Motor neuron (in vitro differentiated cells): ENCODE measurements around the gene TTC38. TPM values are rescaled to one million over a fixed set of nuclear protein-coding genes. Genes with fewer than 3 reads are reported as not detected.

ENCODE experiments used
- ATAC-seq, 8 experiments: fragments of 200-7000 bp; cut with Tn5 transposase; replicated peaks in 6 of 8; 2 replicates each; pipeline ENCODE4 v1.8.0; 2021; ENCODE audit warnings: mild to moderate bottlenecking in 8 of 8, moderate library complexity in 8 of 8
- H3K27ac ChIP-seq, 2 donors: fragments of 250-450 bp; sonication (Bioruptor Pico); 2 replicates each; pipeline ENCODE4 v1.9.0; 2021; ENCODE audit warnings: antibody characterized with exemption in 2 of 2, mild to moderate bottlenecking in 2 of 2, moderate library complexity in 1 of 2
- H3K4me1 ChIP-seq, 2 donors: fragments of 250-450 bp; sonication (Bioruptor Pico); replicated peaks in 1 of 2; 2 replicates each; pipeline ENCODE4 v1.6.1; 2021; ENCODE audit warnings: antibody characterized with exemption in 2 of 2, mild to moderate bottlenecking in 2 of 2, moderate library complexity in 1 of 2
- H3K4me3 ChIP-seq, 5 donors: fragments of 250-450 bp; sonication (Bioruptor Pico); 2 replicates each; pipeline ENCODE4 v1.9.0; 2021; ENCODE audit warnings: antibody characterized with exemption in 5 of 5, mild to moderate bottlenecking in 5 of 5, moderate library complexity in 4 of 5
- WGBS, 10 experiments: fragments of 450-650 bp; shearing (Covaris generic); methylation state at CpG; one replicate each; pipeline ENCODE4 v1.0.0; 2022; 5-methylcytosine and 5-hydroxymethylcytosine counted together
- in situ Hi-C, 9 experiments: fragments of 400-800 bp; cut with MboI; loops; one replicate each; pipeline ENCODE4 v1.15.0; 2021; ENCODE audit warnings: low sequenced_read_pairs in 9 of 9, low pct_unique_long_range_greater_than_20kb in 2 of 9; ENCODE audit not compliant: unreplicated experiment in 9 of 9
- total RNA-seq, 8 experiments: library from RNA; unstranded; fragments of 300-600 nt; gene quantifications; 2 replicates each; pipeline versions ENCODE4 v1.2.3 to v1.2.4, GENCODE V29; 2022

Gene TTC38
- total RNA-seq, 8 experiments from 2014 or later = 6.2 to 25.2 (median 13.8) TPM

DNA sequence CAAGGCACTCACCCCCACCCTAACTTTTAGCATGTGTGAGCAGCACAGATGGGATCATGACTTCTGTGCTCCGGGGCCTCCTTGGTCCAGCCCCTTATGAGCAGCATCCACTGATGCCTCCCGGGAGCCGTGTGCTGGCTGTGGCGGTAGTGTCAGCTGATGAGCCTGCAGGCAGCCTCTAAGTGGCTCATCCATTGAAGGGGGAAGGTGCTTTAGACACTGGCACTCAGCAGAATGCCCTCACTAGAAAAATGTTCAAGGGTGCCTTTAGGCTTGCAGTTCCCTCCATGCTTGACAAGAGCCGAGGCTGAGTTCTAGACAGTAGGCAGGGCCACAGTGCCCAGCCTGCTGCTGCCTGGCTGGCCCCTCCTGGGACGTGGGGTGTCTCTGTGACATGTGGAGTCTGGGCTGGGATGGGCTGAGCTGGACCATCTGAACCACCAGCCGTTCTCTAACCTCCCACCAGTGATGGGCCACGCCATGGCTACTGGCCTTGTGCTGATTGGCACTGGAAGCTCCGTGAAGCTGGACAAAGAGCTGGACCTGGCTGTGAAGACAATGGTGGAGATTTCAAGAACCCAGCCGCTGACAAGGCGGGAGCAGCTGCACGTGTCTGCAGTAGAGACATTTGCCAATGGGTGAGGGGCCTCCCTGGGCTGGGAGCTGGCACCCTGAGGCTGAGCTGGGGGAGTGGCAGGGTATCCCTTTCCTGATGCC lies 5.8 kb downstream of the TTC38 start:
- Histone ChIP-seq H3K4me1 (no peaks in the 10 kb centered on the region), H3K4me3 (no peak overlapping the region), H3K27ac (no peak overlapping the region)
- ATAC-seq = peak in 3 of 8 experiments; percentile 33 to 39 (median 35)
- WGBS, 10 experiments = 40 to 72% methylated on average over 1 to 3 of the region's 12 CpGs; no CpG with 5 or more reads in 8 of the 10 experiments
- in situ Hi-C loops = no loop called here

GRCh38 chr22:46274381-46274780 lies 6.6 kb downstream of the TTC38 start:
- no peak for ATAC-seq
- in situ Hi-C loops = no loop called here
- WGBS, 10 experiments = 81 to 100% (median 94%) methylated on average over 2 to 8 of the region's 8 CpGs; no CpG with 5 or more reads in 2 of the 10 experiments
- no peak overlapping the region for H3K27ac ChIP-seq
- no peaks in the 10 kb centered on the region for H3K4me1 ChIP-seq
- H3K4me3 ChIP-seq = no peak overlapping the region

GRCh38 chr22:46275455-46276122 lies 7.8 kb downstream of the TTC38 start:
- Histone ChIP-seq H3K27ac (no peak overlapping the region), H3K4me1 (no peaks in the 10 kb centered on the region), H3K4me3 (no peak overlapping the region)
- WGBS, 10 experiments = 67 to 100% (median 85%) methylated on average over 1 to 3 of the region's 3 CpGs; no CpG with 5 or more reads in 4 of the 10 experiments
- ATAC-seq = no peak
- in situ Hi-C loops = no loop called here

DNA sequence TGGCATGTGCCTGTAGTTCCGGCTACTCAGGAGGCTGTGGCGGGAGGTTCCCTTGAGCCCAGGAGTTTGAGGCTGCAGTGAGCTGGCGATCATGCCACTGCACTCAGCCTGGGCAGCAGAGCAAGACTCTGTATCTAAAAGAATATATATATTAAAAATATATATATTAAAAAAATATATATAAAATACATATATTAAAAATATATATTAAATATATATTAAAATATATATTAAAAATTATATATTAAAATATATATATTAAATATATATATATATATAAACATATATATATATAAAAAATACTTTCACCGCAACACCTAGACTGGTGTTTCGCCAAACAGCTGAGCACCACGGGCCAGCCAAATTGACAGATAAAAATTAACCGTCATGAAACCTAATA lies 8.8 kb downstream of the TTC38 start:
- WGBS, 10 experiments = 92 to 100% (median 98%) methylated on average over 2 to 7 of the region's 7 CpGs; no CpG with 5 or more reads in 1 of the 10 experiments
- H3K4me3 ChIP-seq = no peak overlapping the region

DNA sequence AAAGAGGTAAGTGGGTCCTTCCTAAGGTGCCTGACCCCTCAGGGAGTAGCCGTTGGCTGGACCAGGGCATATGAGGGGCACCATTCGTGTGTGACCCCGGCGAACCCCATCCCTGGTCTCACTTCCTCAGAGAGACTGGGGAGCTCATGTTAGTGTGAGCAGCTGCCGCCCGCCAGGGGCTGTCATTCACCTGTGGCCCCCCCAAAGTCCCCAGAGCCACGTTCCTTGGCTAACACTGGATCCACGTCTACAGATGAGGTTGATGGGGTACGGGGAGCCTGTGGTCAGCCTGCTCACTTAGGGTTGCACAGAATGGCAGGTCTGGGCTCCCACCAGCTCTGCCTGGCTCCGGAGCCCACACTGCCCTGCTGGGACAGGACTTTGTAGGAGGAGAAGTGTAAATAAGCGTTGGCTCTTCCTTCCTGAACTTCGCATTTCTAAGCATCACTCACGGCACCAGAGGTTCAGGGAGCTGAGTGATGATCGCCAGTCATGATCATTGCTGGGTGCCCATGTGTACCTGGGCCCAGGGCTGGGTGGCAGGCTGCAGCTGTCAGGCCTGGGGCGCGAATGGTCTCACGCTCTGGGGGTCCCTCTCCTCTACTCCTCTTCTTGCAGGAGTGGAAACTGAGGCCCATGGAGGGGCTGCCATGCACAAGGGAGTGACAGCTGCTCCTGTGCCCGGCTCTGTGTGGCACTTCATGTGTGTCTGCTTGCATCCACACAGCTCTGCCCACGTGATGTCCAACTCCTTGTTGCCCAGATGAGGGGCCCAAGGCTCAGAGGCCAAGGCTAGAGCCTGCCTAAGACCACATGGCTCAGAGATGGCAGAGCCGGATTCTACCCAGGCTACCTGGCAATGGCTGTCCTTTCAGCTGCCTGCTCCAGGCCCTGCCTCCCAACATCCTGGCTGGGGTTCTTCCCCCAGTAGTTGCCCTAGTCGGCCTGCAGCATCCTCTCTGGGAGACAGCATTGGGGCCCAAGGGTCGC lies 11.1 kb downstream of the TTC38 start:
- H3K4me1 ChIP-seq = no peaks in the 10 kb centered on the region
- WGBS, 10 experiments = 87 to 100% (median 100%) methylated on average over 1 to 7 of the region's 22 CpGs; no CpG with 5 or more reads in 6 of the 10 experiments
- in situ Hi-C loops = no loop called here
- no peak overlapping the region for H3K27ac ChIP-seq
- no peak overlapping the region for H3K4me3 ChIP-seq
- ATAC-seq = no peak

More for the DNA sequence above, 8.8 kb downstream of the TTC38 start:
- H3K27ac ChIP-seq = no peak overlapping the region
- in situ Hi-C loops = no loop called here
- no peak for ATAC-seq
- H3K4me1 ChIP-seq = no peaks in the 10 kb centered on the region

GRCh38 chr22:46280063-46280817 lies 12.4 kb downstream of the TTC38 start:
- 96 to 100% (median 100%) methylated on average over 1 to 3 of the region's 12 CpGs; no CpG with 5 or more reads in 6 of the 10 experiments for WGBS, 10 experiments
- Histone ChIP-seq H3K4me1 (no peaks in the 10 kb centered on the region), H3K4me3 (no peak overlapping the region), H3K27ac (no peak overlapping the region)
- in situ Hi-C loops = no loop called here
- ATAC-seq = no peak

DNA sequence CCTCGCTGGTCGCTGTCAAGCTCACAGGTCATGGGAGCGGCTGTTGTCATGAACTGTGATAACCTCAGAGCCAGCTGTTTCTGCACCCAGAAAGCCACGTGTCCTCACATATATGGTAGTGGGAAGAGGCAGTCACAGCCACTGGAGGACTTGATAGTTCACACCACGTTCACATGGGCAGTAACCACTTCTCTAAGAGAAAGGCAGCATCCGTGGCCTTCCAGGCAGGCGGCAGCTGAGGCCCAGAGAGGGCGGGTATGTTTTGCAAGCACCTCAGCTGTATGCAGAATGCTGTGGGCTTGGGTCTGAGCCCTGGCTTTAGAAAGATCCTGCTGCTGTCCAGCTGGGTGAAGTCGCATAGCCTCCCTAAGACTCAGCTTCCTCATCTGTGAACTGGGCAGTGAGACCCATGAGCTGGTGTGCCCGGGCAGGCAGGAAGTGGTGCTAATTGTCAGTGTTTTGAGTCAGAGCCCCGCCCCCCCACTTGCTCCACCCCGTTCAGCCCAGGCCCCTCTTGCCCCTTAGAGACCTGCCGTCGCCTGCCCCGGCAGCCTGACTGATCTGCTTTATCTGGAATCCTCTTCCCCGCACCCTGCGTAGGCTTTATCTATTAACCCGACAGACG lies 13.3 kb downstream of the TTC38 start:
- Histone ChIP-seq H3K4me1 (no peaks in the 10 kb centered on the region), H3K27ac (no peak overlapping the region), H3K4me3 (no peak overlapping the region)
- WGBS, 10 experiments = 82 to 94% methylated on average over 6 to 7 of the region's 19 CpGs; no CpG with 5 or more reads in 8 of the 10 experiments
- in situ Hi-C loops = no loop called here
- peak in 2 of 8 experiments; percentile 45 to 83 for ATAC-seq

- in situ Hi-C loops = no loop called here
- 80 to 100% (median 83%) methylated on average over 1 to 6 of the region's 13 CpGs; no CpG with 5 or more reads in 3 of the 10 experiments for WGBS, 10 experiments
- Histone ChIP-seq H3K4me3 (no peak overlapping the region), H3K27ac (no peak overlapping the region), H3K4me1 (no peaks in the 10 kb centered on the region)
- ATAC-seq = no peak
Observed at GRCh38 chr22:46281866-46282678, 14.3 kb downstream of the TTC38 start.

DNA sequence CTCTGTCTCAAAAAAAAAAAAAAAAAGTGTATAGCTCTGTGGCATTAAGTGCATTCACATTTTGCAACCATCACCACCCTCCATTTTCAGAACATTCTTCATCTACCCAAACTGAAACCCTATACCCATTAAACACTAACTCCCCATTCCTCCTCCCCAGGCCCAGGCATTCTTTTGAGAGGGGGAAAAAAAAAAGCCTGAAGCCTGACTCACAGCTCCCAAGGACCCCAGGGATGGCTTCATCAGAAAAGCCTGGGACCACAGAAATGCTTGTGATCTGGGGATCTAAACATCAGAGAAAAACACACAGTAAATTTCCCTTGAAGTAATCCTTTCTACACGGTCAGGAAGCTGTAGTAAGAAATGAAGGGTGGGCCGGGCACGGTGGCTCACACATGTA lies 18.2 kb downstream of the TTC38 start:
- 75 to 100% (median 90%) methylated on average over 2 to 3 of the region's 3 CpGs; no CpG with 5 or more reads in 5 of the 10 experiments for WGBS, 10 experiments
- no peak overlapping the region for H3K27ac ChIP-seq

DNA sequence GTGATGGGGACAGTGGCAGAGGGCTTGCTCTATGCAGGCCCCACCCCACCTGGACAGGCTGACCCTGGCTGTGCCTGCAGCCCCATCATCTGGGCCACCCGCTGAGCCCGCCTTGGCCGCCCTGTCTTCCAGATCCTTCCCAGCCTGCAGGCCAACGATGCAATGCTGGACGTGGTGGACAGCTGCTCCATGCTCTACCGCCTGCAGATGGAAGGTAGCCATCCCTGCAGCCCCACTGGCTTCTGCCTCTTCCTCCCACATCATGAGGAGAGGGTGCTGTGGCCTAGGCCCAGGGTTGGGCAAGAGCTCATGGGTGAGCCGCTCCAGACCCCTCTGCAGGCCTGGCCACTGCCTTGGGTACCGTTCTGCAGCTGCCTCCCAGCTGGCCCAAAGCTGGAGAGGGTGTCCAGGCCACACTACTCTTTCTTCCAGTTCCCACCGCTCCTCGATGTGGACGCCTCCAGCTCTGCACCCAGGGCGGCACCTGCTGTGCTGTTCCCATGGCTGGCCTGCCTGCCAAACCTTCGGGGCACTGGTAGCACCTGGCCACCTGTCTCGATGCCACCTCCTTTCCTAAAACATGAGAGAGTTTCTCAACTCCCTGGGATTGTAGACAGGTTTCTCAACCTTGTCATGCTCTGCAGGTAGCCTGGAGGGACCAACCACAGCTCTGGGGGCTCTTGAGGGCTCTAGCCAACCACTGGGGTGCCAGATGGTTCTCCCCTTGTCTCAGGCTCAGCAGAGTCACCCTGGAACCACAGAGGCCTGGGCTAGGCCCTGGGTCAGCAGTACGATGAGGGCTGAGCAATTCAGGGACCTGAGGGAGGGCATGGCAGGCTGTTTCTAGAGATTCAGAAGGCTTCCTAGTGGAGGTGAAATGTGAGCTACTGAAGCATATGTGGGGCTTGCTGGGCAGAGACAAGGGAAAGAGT lies 19.4 kb downstream of the TTC38 start:
- in situ Hi-C loops = no loop called here
- H3K4me1 ChIP-seq = no peaks in the 10 kb centered on the region
- H3K27ac ChIP-seq = no peak overlapping the region
- no peak for ATAC-seq
- no peak overlapping the region for H3K4me3 ChIP-seq
- WGBS, 10 experiments = 60 to 100% (median 90%) methylated on average over 1 to 9 of the region's 15 CpGs; no CpG with 5 or more reads in 3 of the 10 experiments

More for the DNA sequence above, 18.2 kb downstream of the TTC38 start:
- ATAC-seq = no peak
- Histone ChIP-seq H3K4me1 (no peaks in the 10 kb centered on the region), H3K4me3 (no peak overlapping the region)
- in situ Hi-C loops = no loop called here
